Activated T-helper 1 cell treated with anti-CD3 and anti-CD28 coated beads, Interleukin-12 subunit alpha, Interleukin-12 subunit beta, Interleukin-2, Interleukin-4 antibody, amounts not matched to agents 30 ng/mL and 10 ng/mL and 1 ng/mL, durations not matched to agents 14 hours and 24 hours and 36 hours (primary cell): Measurements from ENCODE around the gene PTPN7. TPM values are rescaled to one million over a fixed set of nuclear protein-coding genes. Genes with fewer than 3 reads are reported as not detected.
"Not testable (repeated sequence)": the region's sequence is repeated elsewhere in the genome, so short reads cannot be mapped to it uniquely, and the experiment has no call there.

Source experiments
- DNase-seq: peaks from one replicate; pipeline ENCODE4 v3.0.0; 2021; ENCODE audit warnings: low spot score
- H3K27ac Mint-ChIP-seq: one replicate; pipeline ENCODE4 v1.8.0; 2021; ENCODE audit warnings: mild to moderate bottlenecking, mixed read lengths
- H3K27me3 Mint-ChIP-seq: one replicate; pipeline ENCODE4 v1.8.0; 2022; ENCODE audit warnings: mild to moderate bottlenecking, moderate library complexity, mixed read lengths; ENCODE audit not compliant: insufficient read depth
- H3K36me3 Mint-ChIP-seq: one replicate; pipeline ENCODE4 v1.8.0; 2021; ENCODE audit warnings: low read depth, mixed read lengths
- H3K4me1 Mint-ChIP-seq: one replicate; pipeline ENCODE4 v1.8.0; 2021; ENCODE audit warnings: low read depth, mixed read lengths
- H3K4me3 Mint-ChIP-seq: one replicate; pipeline ENCODE4 v1.8.0; 2021; ENCODE audit warnings: mild to moderate bottlenecking, moderate library complexity, mixed read lengths
- H3K9me3 Mint-ChIP-seq: one replicate; pipeline ENCODE4 v1.8.0; 2021; ENCODE audit warnings: mixed read lengths
- intact Hi-C: fragments of 100-400 bp; cut with micrococcal nuclease; formaldehyde crosslinking; loops from one replicate; pipeline ENCODE4 v1.15.1; 2024
- total RNA-seq: library from RNA; stranded (reverse); gene quantifications from 2 replicates; pipeline ENCODE4 v1.2.3, GENCODE V29; 2022

Gene PTPN7
- total RNA-seq, 1 donor from 2014 or later: 597 TPM

GRCh38 chr1:202125611-202126010, 34.8 kb downstream of the PTPN7 start:
- Mint-ChIP-seq H3K36me3 (no peaks in the 10 kb centered on the region), H3K9me3 (no peaks in the 10 kb centered on the region), H3K4me1 (no peaks in the 10 kb centered on the region), H3K27ac (no peak overlapping the region), H3K27me3 (peaks cover 8% of the 10 kb centered on the region), H3K4me3 (no peak overlapping the region)
- no peak for DNase-seq
- intact Hi-C loops: no loop called here

DNA sequence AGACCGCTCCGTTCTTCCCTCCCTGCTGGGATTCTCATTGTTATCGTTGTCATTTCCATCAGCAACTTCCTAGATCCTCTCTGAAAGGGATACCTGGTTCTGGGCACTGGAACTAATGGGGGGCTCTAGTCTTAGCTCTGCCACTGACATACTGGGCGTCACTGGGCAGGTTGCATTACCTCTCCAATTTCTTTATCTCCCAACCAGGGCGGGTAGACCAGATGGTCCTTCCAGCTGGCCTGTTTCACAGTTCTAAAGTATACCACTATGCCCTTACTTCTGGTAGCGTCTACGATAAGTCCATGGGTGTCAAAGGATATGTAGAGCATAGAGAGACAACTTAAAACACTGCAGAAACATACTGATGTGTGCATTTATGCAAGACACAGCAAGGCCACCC, 36.3 kb downstream of the PTPN7 start:
- H3K27ac Mint-ChIP-seq: no peak overlapping the region
- no peak for DNase-seq
- no peaks in the 10 kb centered on the region for H3K9me3 Mint-ChIP-seq
- peaks cover 8% of the 10 kb centered on the region for H3K27me3 Mint-ChIP-seq
- intact Hi-C loops: no loop called here
- no peak overlapping the region for H3K4me3 Mint-ChIP-seq
- no peaks in the 10 kb centered on the region for H3K36me3 Mint-ChIP-seq
- no peaks in the 10 kb centered on the region for H3K4me1 Mint-ChIP-seq

GRCh38 chr1:202123336-202123813, 37.0 kb downstream of the PTPN7 start:
- no peak for DNase-seq
- H3K4me1 Mint-ChIP-seq: no peaks in the 10 kb centered on the region
- H3K27ac Mint-ChIP-seq: no peak overlapping the region
- peaks cover 8% of the 10 kb centered on the region for H3K27me3 Mint-ChIP-seq
- H3K36me3 Mint-ChIP-seq: no peaks in the 10 kb centered on the region
- no peak overlapping the region for H3K4me3 Mint-ChIP-seq
- H3K9me3 Mint-ChIP-seq: no peaks in the 10 kb centered on the region
- intact Hi-C loops: no loop called here

- intact Hi-C loops: no loop called here
- Mint-ChIP-seq H3K4me1 (no peaks in the 10 kb centered on the region), H3K4me3 (no peak within 1 kb of the TSS), H3K36me3 (no peaks in the 10 kb centered on the region), H3K27me3 (peaks cover 8% of the 10 kb centered on the region), H3K27ac (no peak within 1 kb of the TSS), H3K9me3 (no peaks in the 10 kb centered on the region)
- DNase-seq: no peak
These were observed 37.6 kb downstream of the PTPN7 start, which contains the start of gene GPR37L1 for GRCh38 chr1:202122639-202123335. Gene GPR37L1, plus strand, starts transcription at chr1:202122917. Its CDS starts 47 bp downstream, at chr1:202122964.

- Mint-ChIP-seq H3K4me3 (no peak overlapping the region), H3K27me3 (peaks cover 6% of the 10 kb centered on the region), H3K9me3 (no peaks in the 10 kb centered on the region), H3K27ac (no peak overlapping the region), H3K36me3 (no peaks in the 10 kb centered on the region), H3K4me1 (no peaks in the 10 kb centered on the region)
- no peak for DNase-seq
- intact Hi-C loops: no loop called here
These were observed 39.4 kb downstream of the PTPN7 start for GRCh38 chr1:202121006-202121405.

- H3K27me3 Mint-ChIP-seq: peaks cover 4% of the 10 kb centered on the region
- H3K4me1 Mint-ChIP-seq: no peaks in the 10 kb centered on the region
- H3K36me3 Mint-ChIP-seq: no peaks in the 10 kb centered on the region
- H3K27ac Mint-ChIP-seq: no peak overlapping the region
- no peak for DNase-seq
- intact Hi-C loops: no loop called here
- no peak overlapping the region for H3K4me3 Mint-ChIP-seq
- no peaks in the 10 kb centered on the region for H3K9me3 Mint-ChIP-seq
These were observed 42.5 kb downstream of the PTPN7 start for GRCh38 chr1:202117898-202118371.

DNA sequence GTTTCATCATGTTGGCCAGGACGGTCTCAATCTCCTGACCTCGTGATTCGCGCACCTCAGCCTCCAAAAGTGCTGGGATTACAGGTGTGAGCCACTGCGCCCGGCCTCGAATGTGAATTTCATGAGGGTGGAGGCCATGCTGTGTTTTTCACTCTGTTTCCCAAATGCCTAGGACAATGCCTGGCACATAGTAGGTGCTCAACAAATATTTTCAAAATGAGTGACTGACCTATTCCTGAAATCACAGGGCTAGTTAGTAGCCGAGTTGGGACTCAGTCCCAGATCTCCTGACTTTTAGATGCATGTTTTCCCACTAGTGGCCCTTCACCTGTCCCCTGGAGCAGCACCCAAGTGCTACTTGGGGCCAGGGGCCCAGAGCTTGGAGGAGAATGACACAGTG, 44.1 kb downstream of the PTPN7 start:
- Mint-ChIP-seq H3K27ac (no peak overlapping the region), H3K4me3 (no peak overlapping the region), H3K36me3 (no peaks in the 10 kb centered on the region), H3K4me1 (no peaks in the 10 kb centered on the region), H3K27me3 (peaks cover 7% of the 10 kb centered on the region), H3K9me3 (no peaks in the 10 kb centered on the region)
- no peak for DNase-seq
- intact Hi-C loops: no loop called here

DNA sequence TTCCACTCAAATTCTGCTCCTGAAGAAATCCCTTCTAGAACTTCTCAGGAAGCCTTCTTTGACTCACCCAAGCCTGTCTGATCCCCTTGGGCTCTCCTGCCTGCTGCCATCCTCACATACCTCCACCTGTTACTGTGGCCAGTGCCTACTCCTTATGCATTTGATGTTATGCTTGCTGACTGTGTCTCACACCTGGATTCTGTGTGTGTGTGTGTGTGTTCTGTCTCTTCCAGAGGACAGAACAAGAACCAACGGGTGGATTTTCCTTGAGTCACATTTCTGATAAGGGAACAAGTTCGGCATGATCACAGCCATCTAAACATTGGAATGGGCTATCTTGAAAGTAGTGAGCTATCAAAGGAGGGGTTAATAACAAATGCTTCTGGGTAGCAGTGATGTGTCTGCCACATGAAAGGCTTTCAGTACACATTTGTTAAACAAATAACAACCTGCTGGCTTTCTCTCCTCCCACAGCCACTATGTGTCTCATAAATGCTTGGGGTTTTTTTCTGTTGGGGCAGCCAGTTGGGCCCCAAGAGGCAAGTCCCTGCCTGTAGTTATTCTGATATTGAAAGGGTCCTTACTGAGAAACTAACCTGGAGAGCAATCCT, 46.6 kb downstream of the PTPN7 start:
- intact Hi-C loops: no loop called here
- no peak for DNase-seq
- Mint-ChIP-seq H3K27ac (no peak overlapping the region), H3K4me1 (no peaks in the 10 kb centered on the region), H3K4me3 (no peak overlapping the region), H3K27me3 (peaks cover 7% of the 10 kb centered on the region), H3K9me3 (no peaks in the 10 kb centered on the region), H3K36me3 (no peaks in the 10 kb centered on the region)

DNA sequence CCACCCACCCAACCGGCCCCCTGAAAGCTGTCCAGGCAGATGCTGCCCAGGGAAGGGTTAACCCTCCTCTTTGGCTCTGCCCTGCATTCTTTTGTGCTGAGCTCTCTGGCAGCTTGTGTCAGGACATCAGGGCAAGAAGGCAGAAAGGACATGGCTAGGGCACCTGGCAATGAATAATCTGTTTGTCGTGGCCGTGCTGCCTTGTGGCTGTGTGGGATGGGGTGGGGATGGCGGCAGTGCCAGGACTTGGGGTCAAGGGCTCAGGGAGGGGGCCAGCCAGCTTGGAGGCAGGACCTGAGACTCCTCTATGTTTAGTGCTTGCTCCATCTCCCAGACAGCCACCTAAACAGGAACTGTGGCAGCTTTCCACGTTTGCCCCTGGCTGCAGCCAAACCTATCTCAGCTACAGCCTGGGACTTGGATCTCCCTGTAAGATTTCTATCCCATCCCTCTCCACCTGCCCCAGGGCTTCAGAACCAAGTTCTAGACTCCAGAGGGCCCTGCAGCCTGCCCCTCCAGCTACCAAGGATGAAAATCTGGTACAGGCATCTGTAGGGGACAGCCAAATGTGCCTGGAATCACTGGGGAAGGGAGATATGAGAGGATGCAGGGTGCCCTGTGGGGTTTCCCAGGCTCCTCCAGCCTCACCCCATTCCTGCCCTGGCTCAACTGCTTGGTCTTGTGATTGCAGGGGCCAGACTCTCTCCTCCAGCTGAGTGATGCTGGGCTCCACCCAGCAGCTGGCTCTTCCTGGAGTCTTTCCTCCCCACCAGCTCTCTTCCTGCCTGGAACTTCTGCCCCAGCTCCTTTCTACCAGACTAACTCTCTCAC, 47.3 kb downstream of the PTPN7 start:
- Mint-ChIP-seq H3K4me3 (no peak overlapping the region), H3K36me3 (no peaks in the 10 kb centered on the region), H3K27ac (no peak overlapping the region), H3K27me3 (peaks cover 7% of the 10 kb centered on the region), H3K4me1 (no peaks in the 10 kb centered on the region), H3K9me3 (no peaks in the 10 kb centered on the region)
- intact Hi-C loops: no loop called here
- DNase-seq: no peak

DNA sequence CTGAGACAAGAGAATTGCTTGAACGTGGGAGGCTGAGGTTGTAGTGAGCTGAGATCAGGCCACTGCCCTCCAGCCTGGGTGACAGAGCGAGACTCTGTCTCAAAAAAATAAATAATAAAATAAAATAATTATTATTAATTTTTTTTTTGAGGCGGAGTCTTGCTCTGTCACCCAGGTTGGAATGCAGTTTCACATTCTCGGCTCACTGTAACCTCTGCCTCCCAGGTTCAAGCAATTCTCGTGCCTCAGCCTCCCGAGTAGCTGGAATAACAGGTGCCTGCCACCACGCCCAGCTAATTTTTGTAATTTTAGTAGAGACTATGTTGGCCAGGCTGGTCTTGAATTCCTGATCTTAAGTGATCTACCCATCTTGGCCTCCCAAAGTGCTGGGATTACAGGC, 48.8 kb downstream of the PTPN7 start:
- H3K27ac Mint-ChIP-seq, H3K27me3 Mint-ChIP-seq, DNase-seq, H3K9me3 Mint-ChIP-seq, H3K4me3 Mint-ChIP-seq, intact Hi-C loops, H3K4me1 Mint-ChIP-seq, H3K36me3 Mint-ChIP-seq: not testable (repeated sequence)

DNA sequence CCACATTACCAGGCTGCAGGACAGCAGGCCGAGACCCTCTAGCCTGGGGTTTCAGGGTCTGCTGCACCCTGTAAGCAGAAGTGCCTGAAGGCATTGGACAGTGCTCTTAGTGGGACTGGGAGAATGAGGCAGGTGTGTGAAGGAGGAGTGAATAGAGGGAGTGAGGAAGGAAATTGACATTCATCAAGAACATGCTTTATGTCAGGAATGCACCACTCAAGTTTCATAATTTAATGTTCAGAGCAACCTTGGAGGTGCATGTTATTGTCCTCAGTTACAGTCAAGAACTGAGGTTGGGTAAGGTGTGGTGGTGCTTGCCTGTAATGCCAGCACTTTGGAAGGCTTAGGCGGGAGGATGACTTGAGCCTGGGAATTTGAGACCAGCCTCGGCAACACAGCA, 49.4 kb downstream of the PTPN7 start:
- DNase-seq: no peak
- Mint-ChIP-seq H3K27me3 (peaks cover 7% of the 10 kb centered on the region), H3K9me3 (no peaks in the 10 kb centered on the region), H3K27ac (no peak overlapping the region), H3K4me1 (no peaks in the 10 kb centered on the region), H3K4me3 (no peak overlapping the region), H3K36me3 (no peaks in the 10 kb centered on the region)
- intact Hi-C loops: no loop called here

DNA sequence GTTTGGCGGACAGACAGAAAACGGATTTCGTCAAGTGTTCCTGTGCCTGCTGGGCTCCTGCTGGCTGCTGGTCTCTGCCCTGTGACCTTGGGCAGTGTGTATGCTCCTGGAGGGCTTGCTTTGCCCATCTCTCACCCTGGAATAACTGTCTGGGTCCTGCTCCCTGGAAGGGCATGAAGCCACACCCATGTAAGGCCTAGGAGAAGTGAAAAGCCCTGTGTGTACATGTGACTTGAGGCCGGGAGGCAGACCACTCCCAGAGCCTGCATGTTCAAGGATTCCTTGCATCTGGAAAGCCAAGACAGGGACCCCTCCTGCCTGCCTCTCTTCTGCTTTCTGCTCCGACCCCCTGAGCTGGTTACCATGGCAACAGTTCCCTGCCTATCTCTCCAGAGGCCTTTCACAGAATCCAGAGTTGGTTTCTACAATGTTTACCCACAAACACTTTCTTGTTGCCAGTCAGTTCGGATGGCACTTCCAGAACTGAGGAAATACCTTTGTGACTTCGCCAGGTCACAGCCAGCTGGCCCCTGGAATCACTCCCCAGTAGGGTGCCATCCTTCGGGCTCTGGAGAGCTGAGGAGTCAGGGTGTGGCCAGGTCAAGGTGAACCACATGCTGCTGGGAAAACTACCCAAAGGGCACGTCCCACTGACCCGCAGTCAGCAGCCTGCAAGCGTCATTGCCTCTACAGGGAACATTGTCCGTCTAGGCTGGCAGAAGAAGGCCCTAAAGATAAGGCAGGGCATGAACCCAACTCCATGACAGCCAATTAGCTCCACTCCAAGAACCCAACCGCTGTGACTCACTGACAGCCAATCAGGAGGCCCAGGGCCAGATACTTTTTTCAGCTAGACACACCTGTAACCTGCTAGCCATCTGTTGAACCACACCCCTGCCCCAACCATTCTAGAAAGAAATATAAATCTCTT, 52.3 kb downstream of the PTPN7 start:
- DNase-seq: no peak
- intact Hi-C loops: no loop called here
- peaks cover 2% of the 10 kb centered on the region for H3K27me3 Mint-ChIP-seq
- H3K4me1 Mint-ChIP-seq: no peaks in the 10 kb centered on the region
- H3K9me3 Mint-ChIP-seq: no peaks in the 10 kb centered on the region
- no peak overlapping the region for H3K27ac Mint-ChIP-seq
- H3K4me3 Mint-ChIP-seq: no peak overlapping the region
- H3K36me3 Mint-ChIP-seq: no peaks in the 10 kb centered on the region
